ENCODE data around the gene SUGP1. TPM values are rescaled to one million over a fixed set of nuclear protein-coding genes. Genes with fewer than 3 reads are reported as not detected.

Gene SUGP1
- total RNA-seq, 1 donor from 2014 or later: 79.8 TPM

DNA sequence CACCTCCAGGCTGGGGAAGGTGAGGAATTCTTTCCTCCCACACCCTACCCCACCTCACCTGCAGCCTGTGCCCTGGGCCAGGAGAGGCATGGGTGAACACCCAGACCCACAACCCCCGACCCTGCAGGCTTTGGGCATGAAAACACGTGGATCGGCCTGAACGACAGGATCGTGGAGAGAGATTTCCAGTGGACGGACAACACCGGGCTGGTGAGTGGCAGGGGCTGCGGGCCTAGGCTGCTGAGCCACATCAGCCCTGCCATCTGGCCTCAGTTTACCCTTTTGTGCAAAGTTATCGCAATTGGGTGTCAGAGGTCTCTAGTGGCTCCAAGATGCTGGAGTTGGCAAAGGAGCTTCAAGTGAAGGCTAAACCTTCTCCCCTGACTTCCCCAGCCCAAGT, 79.8 kb downstream of the SUGP1 start:
- no peak for DNase-seq (ENCODE audit: low spot score)
- Mint-ChIP-seq H3K36me3 (ENCODE audit: low read depth) (no peaks in the 10 kb centered on the region), H3K27ac (no peak overlapping the region), H3K9me3 (peaks cover 7% of the 10 kb centered on the region), H3K27me3 (ENCODE audit: insufficient read depth) (peaks cover 5% of the 10 kb centered on the region), H3K4me1 (ENCODE audit: low read depth) (no peaks in the 10 kb centered on the region), H3K4me3 (no peak overlapping the region)
- intact Hi-C loops (cut with micrococcal nuclease): no loop called here

DNA sequence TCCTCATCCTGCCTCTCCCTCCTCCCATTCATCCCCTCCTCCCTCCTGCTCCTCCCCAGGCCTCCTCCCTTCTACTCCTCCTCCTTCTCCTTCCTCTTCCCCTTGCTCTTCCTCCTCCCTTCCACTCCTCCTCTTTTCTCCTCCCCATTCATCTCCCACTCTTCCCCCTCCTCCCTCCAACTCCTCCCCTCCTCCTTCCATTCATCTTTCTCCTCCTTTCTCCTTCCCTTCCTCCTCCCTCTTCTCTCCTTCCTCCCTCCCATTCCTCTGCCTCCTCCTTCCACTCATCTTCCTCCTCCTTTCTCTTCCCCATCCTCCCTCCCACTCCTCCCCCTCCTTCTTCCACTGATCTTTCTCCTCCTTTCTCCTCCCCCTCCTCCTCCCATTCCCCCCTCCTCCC, 80.6 kb downstream of the SUGP1 start:
- intact Hi-C loops (cut with micrococcal nuclease): no loop called here
- H3K4me3 Mint-ChIP-seq: no peak overlapping the region
- H3K4me1 Mint-ChIP-seq (ENCODE audit: low read depth): no peaks in the 10 kb centered on the region
- peaks cover 7% of the 10 kb centered on the region for H3K9me3 Mint-ChIP-seq
- no peak for DNase-seq (ENCODE audit: low spot score)
- peaks cover 5% of the 10 kb centered on the region for H3K27me3 Mint-ChIP-seq (ENCODE audit: insufficient read depth)
- no peak overlapping the region for H3K27ac Mint-ChIP-seq
- no peaks in the 10 kb centered on the region for H3K36me3 Mint-ChIP-seq (ENCODE audit: low read depth)

DNA sequence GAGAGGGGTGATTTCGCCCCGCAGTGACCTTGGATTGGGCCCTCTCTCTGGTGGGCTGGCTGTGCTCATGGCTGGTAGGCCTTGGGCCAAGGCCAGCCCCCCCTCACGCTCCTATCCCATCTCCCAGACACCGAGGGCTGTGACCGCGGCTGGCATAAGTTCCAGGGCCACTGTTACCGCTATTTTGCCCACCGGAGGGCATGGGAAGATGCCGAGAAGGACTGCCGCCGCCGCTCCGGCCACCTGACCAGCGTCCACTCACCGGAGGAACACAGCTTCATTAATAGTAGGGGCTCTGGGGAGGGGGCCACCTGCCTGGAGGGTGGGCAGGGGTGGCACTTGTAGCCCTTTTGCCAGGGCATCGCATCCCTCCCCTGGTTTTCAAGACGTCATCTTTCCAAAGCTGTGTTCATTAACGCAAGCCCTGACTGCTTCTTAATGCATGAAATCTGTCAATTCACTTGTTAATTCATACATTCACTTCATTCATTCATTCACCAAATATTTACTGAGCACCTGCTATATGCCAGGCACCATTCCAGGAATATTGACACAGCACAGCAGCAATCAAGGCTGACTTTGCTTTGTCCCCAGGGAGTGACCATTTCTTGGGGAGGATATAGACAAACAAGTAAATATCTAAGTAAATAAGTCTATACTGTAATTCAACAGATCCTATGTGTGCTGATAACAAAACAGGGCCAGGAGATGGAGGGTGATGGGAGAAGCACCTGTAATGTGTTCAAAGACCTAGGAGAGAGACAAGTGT, 82.0 kb downstream of the SUGP1 start:
- Mint-ChIP-seq H3K27me3 (ENCODE audit: insufficient read depth) (peaks cover 5% of the 10 kb centered on the region), H3K4me1 (ENCODE audit: low read depth) (no peaks in the 10 kb centered on the region), H3K27ac (no peak overlapping the region), H3K9me3 (peaks cover 12% of the 10 kb centered on the region), H3K36me3 (ENCODE audit: low read depth) (no peaks in the 10 kb centered on the region), H3K4me3 (no peak overlapping the region)
- intact Hi-C loops (cut with micrococcal nuclease): no loop called here
- DNase-seq (ENCODE audit: low spot score): no peak

DNA sequence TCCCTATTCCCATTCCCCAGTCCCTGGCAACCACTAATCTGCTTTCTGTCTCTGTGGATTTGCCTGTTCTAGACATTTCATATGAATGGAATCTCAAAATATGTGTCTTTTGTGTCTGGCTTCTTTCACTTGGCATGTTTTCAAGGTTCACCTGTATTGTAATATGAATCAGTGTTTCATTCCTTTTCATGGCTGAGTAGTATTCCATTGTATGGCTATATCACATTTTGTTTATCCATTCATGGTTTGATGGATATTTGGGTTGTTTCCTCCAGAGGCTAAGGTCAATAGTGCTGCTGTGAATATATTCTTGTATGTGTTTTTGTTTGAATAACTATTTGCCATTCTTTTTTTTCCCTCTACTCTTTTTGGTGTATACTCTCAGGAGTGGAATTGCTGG, 84.1 kb downstream of the SUGP1 start:
- Mint-ChIP-seq H3K4me1 (ENCODE audit: low read depth) (no peaks in the 10 kb centered on the region), H3K36me3 (ENCODE audit: low read depth) (no peaks in the 10 kb centered on the region), H3K9me3 (peaks cover 14% of the 10 kb centered on the region), H3K4me3 (no peak overlapping the region), H3K27me3 (ENCODE audit: insufficient read depth) (peaks cover 5% of the 10 kb centered on the region), H3K27ac (no peak overlapping the region)
- intact Hi-C loops (cut with micrococcal nuclease): no loop called here
- DNase-seq (ENCODE audit: low spot score): no peak

DNA sequence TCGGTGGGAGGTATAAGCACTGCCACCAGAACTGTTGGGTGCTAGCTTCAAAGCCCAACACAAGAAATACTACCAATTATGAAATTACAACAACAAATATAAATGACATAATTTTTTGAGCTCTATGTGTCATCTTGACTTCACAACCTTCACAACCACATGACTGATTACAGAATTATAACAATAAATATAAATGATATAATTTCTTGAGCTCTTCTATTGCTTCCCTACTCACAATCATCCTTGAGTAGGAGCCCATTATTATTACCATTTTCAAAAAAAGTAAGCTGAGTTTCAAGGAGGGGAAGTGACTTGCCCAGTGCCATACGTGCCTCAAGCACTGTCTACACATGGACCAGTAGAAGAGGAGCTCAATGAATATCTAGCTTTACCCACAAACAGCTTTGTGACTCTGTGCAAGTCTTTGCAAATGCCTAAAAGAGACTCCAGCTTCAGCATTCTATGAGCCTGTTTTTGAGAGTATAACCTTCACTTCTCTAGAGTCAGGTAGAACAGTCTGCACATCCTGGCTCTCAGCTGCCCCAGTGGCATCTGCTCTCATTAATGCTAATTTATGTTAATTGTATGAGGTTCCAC, 86.0 kb downstream of the SUGP1 start:
- H3K9me3 Mint-ChIP-seq: peaks cover 14% of the 10 kb centered on the region
- no peaks in the 10 kb centered on the region for H3K36me3 Mint-ChIP-seq (ENCODE audit: low read depth)
- peaks cover 7% of the 10 kb centered on the region for H3K27me3 Mint-ChIP-seq (ENCODE audit: insufficient read depth)
- no peak overlapping the region for H3K4me3 Mint-ChIP-seq
- no peak overlapping the region for H3K27ac Mint-ChIP-seq
- no peak for DNase-seq (ENCODE audit: low spot score)
- H3K4me1 Mint-ChIP-seq (ENCODE audit: low read depth): no peaks in the 10 kb centered on the region
- intact Hi-C loops (cut with micrococcal nuclease): no loop called here

DNA sequence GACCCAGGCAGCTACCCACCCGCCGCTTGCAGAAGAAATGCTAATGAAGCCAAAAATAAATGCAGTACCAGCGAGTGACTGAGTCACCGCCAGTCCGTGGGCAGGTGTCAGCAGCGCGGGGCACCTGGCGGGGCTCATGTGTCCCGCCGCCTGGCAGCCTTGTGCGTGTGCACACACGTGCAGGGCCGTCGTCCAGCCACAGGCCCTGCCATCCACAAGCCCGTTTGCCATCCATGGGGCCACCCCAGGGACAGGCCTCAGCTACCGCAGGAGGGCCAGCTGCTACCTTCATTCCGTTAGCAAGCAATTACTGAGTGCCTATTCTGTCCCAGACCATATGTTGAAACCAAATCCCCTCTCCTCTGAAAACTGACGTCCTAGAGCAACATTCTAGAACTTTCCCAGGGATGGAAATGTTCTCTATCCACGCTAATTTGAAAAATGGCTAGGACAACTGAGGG, 88.0 kb downstream of the SUGP1 start:
- H3K4me3 Mint-ChIP-seq: no peak overlapping the region
- intact Hi-C loops (cut with micrococcal nuclease): no loop called here
- peaks cover 7% of the 10 kb centered on the region for H3K27me3 Mint-ChIP-seq (ENCODE audit: insufficient read depth)
- H3K4me1 Mint-ChIP-seq (ENCODE audit: low read depth): no peaks in the 10 kb centered on the region
- no peak overlapping the region for H3K27ac Mint-ChIP-seq
- no peak for DNase-seq (ENCODE audit: low spot score)
- H3K36me3 Mint-ChIP-seq (ENCODE audit: low read depth): no peaks in the 10 kb centered on the region
- H3K9me3 Mint-ChIP-seq: peaks cover 14% of the 10 kb centered on the region

DNA sequence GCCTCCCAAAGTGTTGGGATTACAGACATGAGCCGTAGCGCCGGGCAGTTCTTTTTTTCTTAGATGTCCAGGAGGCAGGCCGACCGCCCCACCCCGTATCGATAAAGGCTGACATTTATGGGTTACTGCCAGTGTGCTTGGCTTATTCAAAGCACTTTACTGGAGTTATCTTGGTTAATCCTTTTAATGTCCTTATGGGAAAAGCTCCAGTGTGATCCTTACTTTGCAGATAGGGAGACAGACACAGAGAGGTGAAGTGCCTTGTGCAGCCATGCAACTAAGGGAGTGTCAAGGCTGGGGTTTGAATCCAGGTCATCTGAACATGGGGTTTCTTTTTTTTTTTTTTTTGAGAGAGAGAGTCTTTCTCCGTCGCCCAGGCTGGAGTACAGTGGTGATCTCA, 89.3 kb downstream of the SUGP1 start:
- intact Hi-C loops (cut with micrococcal nuclease): no loop called here
- no peak overlapping the region for H3K27ac Mint-ChIP-seq
- no peaks in the 10 kb centered on the region for H3K36me3 Mint-ChIP-seq (ENCODE audit: low read depth)
- no peak overlapping the region for H3K4me3 Mint-ChIP-seq
- no peaks in the 10 kb centered on the region for H3K4me1 Mint-ChIP-seq (ENCODE audit: low read depth)
- H3K27me3 Mint-ChIP-seq (ENCODE audit: insufficient read depth): peaks cover 7% of the 10 kb centered on the region
- DNase-seq (ENCODE audit: low spot score): no peak
- H3K9me3 Mint-ChIP-seq: peaks cover 10% of the 10 kb centered on the region

DNA sequence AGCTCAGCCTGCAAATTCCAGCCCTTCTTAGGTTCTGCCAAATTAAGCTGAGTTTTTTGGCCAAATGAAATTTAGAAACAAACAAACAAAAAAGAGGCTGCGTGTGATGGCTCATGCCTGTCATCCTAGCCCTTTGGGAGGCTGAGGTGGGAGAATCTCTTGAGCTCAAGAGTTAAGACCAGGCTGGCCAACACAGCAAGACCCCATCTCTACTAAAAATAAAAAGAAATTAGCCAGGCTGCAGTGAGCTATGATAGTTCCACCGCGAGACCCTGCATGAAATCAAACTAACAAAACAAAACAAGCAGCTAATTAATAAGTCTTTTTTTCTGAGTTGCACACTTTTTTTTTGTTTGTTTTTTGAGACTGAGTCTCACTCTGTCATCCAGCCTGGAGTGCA, 90.6 kb downstream of the SUGP1 start:
- peaks cover 5% of the 10 kb centered on the region for H3K4me1 Mint-ChIP-seq (ENCODE audit: low read depth)
- DNase-seq (ENCODE audit: low spot score): no peak
- H3K4me3 Mint-ChIP-seq: no peak overlapping the region
- intact Hi-C loops (cut with micrococcal nuclease): no loop called here
- H3K27ac Mint-ChIP-seq: no peak overlapping the region
- H3K9me3 Mint-ChIP-seq: peaks cover 7% of the 10 kb centered on the region
- H3K36me3 Mint-ChIP-seq (ENCODE audit: low read depth): no peaks in the 10 kb centered on the region
- peaks cover 8% of the 10 kb centered on the region for H3K27me3 Mint-ChIP-seq (ENCODE audit: insufficient read depth)

DNA sequence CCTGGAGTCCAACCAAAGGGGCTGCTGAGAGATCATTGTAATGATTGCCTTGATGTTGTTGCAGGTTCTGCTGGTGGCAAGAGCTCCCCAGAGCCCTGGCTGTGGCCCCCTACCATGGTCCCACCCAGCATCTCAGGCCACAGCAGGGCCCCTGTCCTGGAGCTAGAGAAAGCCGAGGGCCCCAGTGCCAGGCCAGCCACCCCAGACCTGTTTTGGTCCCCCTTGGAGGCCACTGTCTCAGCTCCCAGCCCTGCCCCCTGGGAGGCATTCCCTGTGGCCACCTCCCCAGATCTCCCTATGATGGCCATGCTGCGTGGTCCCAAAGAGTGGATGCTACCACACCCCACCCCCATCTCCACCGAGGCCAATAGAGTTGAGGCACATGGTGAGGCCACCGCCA, 93.1 kb downstream of the SUGP1 start:
- peaks cover 17% of the 10 kb centered on the region for H3K27me3 Mint-ChIP-seq (ENCODE audit: insufficient read depth)
- DNase-seq (ENCODE audit: low spot score): no peak
- H3K9me3 Mint-ChIP-seq: no peaks in the 10 kb centered on the region
- no peak overlapping the region for H3K4me3 Mint-ChIP-seq
- no peak overlapping the region for H3K27ac Mint-ChIP-seq
- no peaks in the 10 kb centered on the region for H3K36me3 Mint-ChIP-seq (ENCODE audit: low read depth)
- intact Hi-C loops (cut with micrococcal nuclease): no loop called here
- H3K4me1 Mint-ChIP-seq (ENCODE audit: low read depth): peaks cover 8% of the 10 kb centered on the region

DNA sequence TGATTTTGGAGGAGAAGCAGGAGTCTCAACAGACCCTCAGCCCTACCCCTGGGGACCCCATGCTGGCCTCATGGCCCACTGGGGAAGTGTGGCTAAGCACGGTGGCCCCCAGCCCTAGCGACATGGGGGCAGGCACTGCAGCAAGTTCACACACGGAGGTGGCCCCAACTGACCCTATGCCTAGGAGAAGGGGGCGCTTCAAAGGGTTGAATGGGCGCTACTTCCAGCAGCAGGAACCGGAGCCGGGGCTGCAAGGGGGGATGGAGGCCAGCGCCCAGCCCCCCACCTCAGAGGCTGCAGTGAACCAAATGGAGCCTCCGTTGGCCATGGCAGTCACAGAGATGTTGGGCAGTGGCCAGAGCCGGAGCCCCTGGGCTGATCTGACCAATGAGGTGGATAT, 93.6 kb downstream of the SUGP1 start:
- H3K9me3 Mint-ChIP-seq: no peaks in the 10 kb centered on the region
- intact Hi-C loops (cut with micrococcal nuclease): no loop called here
- no peak overlapping the region for H3K4me3 Mint-ChIP-seq
- H3K27ac Mint-ChIP-seq: no peak overlapping the region
- H3K4me1 Mint-ChIP-seq (ENCODE audit: low read depth): peaks cover 8% of the 10 kb centered on the region
- no peaks in the 10 kb centered on the region for H3K36me3 Mint-ChIP-seq (ENCODE audit: low read depth)
- H3K27me3 Mint-ChIP-seq (ENCODE audit: insufficient read depth): peaks cover 17% of the 10 kb centered on the region
- no peak for DNase-seq (ENCODE audit: low spot score)

DNA sequence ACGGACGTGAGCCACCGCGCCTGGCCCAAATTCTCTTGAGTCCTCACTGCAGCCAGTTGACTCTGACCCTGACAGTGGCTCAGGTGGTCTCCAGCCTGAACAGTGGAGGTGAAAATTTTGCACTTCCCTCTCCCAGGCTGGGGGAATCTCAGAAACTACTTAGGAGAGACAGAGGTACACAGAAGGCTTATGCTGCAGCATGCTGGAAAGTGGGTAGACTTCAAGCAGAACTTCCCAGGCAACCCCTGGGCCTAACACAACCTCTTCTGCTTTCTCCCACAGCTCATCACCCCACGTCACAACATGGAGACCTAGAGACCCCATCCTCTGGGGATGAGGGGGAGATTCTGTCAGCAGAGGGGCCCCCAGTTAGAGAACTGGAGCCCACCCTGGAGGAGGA, 94.1 kb downstream of the SUGP1 start:
- Mint-ChIP-seq H3K27me3 (ENCODE audit: insufficient read depth) (peaks cover 17% of the 10 kb centered on the region), H3K27ac (no peak overlapping the region), H3K36me3 (ENCODE audit: low read depth) (no peaks in the 10 kb centered on the region), H3K4me1 (ENCODE audit: low read depth) (peaks cover 8% of the 10 kb centered on the region), H3K9me3 (no peaks in the 10 kb centered on the region), H3K4me3 (no peak overlapping the region)
- DNase-seq (ENCODE audit: low spot score): no peak
- intact Hi-C loops (cut with micrococcal nuclease): no loop called here
